K562 (cell line): Measurements from ENCODE around the gene CKLF. TPM values are rescaled to one million over a fixed set of nuclear protein-coding genes. Genes with fewer than 3 reads are reported as not detected.
A peak's percentile ranks its signal among the peaks of the same experiment; 100 is the strongest.

Experiments used
- ATAC-seq: fragments of 200-7000 bp; cut with Tn5 transposase; 3 replicates; pipeline ENCODE4 v1.9.1; 2020; ENCODE audit warnings: moderate library complexity
- BruUV-seq: library from RNA; stranded (reverse); fragments of 400-500 nt; replicated peaks from 2 replicates; lab custom pipeline; 2021; lab: Mats Ljungman, UMichigan
- CTCF ChIA-PET: fragments of 300-600 bp; formaldehyde crosslinking; extraction: SDS; loops from one replicate; lab custom pipeline; 2021; ENCODE audit warnings: low intra/inter-chr PET ratio; lab: Yijun Ruan, JAX
- POLR2A ChIA-PET: fragments of 300-600, 350-650 bp; sonication (Branson Sonifier 250); formaldehyde crosslinking; extraction: SDS; loops from one replicate; lab custom pipeline; 2021; ENCODE audit warnings: antibody characterized with exemption, inconsistent platforms; lab: Yijun Ruan, JAX
- DNase-seq, 4 experiments: peaks; one replicate each; pipeline versions ENCODE4 v3.0.0 to v3.0.0-alpha.2; 2011 to 2018; ENCODE audit warnings: low spot score in 3 of 4, mixed read lengths in 3 of 4; ENCODE audit errors: extremely low read depth in 1 of 4
- FAIRE-seq: peaks from 2 replicates; lab custom pipeline; 2011; peaks lifted over from hg19 to GRCh38; lab: Jason Lieb, UNC
- H2AFZ ChIP-seq: 2 replicates; pipeline ENCODE4 v1.6.0; 2011; ENCODE audit warnings: low read depth, low read length, control low read depth, inconsistent platforms
- H3K27ac ChIP-seq: fragments of 200-600 bp; 3 replicates; pipeline ENCODE4 v1.8.0; 2011; ENCODE audit warnings: low read depth, mild to moderate bottlenecking, control low read depth, inconsistent platforms, low read length, moderate library complexity, mixed read lengths; ENCODE audit errors: extremely low read depth
- H3K27me3 ChIP-seq, 2 experiments: fragments of 300-600 bp in 1 of 2; 2 replicates in 1 of 2; 3 replicates in 1 of 2; pipeline versions ENCODE4 v1.6.0 to v1.8.0; 2011; ENCODE audit warnings: inconsistent platforms in 2 of 2, low read length in 2 of 2, mild to moderate bottlenecking in 1 of 2, mixed read lengths in 1 of 2, moderate library complexity in 1 of 2; ENCODE audit not compliant: control insufficient read depth in 2 of 2, insufficient read depth in 2 of 2
- H3K36me3 ChIP-seq: fragments of 300-600 bp; 3 replicates; pipeline ENCODE4 v1.8.0; 2011; ENCODE audit warnings: mild to moderate bottlenecking, low read length, inconsistent platforms; ENCODE audit not compliant: control insufficient read depth, insufficient read depth
- H3K4me1 ChIP-seq, 2 experiments: fragments of 200-600 bp in 1 of 2; replicated peaks in 1 of 2; 2 replicates in 1 of 2; 3 replicates in 1 of 2; pipeline versions ENCODE4 v1.5.1 to v1.8.0; 2011; ENCODE audit warnings: inconsistent platforms in 2 of 2, low read length in 2 of 2, mild to moderate bottlenecking in 1 of 2, mixed read lengths in 1 of 2, moderate library complexity in 1 of 2; ENCODE audit not compliant: control insufficient read depth in 2 of 2, insufficient read depth in 2 of 2
- H3K4me2 ChIP-seq: 2 replicates; pipeline ENCODE4 v1.6.1; 2011; ENCODE audit warnings: low read length, control low read depth, inconsistent platforms, mixed read lengths; ENCODE audit not compliant: insufficient read depth
- H3K4me3 ChIP-seq: fragments of 200-600 bp; sonication (generic), shearing (Covaris generic); 2 replicates; pipeline ENCODE4 v1.5.1; 2016; ENCODE audit warnings: control low read depth, inconsistent platforms
- H3K79me2 ChIP-seq: fragments of 200-600 bp; 3 replicates; pipeline ENCODE4 v1.8.0; 2011; ENCODE audit warnings: low read length, inconsistent platforms; ENCODE audit not compliant: control insufficient read depth, insufficient read depth
- H3K9ac ChIP-seq, 2 experiments: 2 replicates each; pipeline versions ENCODE4 v1.6.0 to v1.6.1; 2011; ENCODE audit warnings: low read depth in 2 of 2, low read length in 2 of 2, control low read depth in 1 of 2, inconsistent platforms in 1 of 2, mild to moderate bottlenecking in 1 of 2, mixed read lengths in 1 of 2; ENCODE audit not compliant: insufficient read depth in 1 of 2
- H3K9me1 ChIP-seq: one replicate; pipeline ENCODE4 v1.6.0; 2011; ENCODE audit warnings: inconsistent platforms, mild to moderate bottlenecking, low read length, moderate library complexity; ENCODE audit not compliant: control insufficient read depth, insufficient read depth
- H3K9me3 ChIP-seq: replicated peaks from 2 replicates; pipeline ENCODE4 v1.5.1; 2011; ENCODE audit warnings: low read depth, low read length, inconsistent platforms; ENCODE audit not compliant: control insufficient read depth, insufficient read depth
- H4K20me1 ChIP-seq: replicated peaks from 2 replicates; pipeline ENCODE4 v1.6.1; 2011; ENCODE audit warnings: low read length, inconsistent platforms, mixed read lengths; ENCODE audit not compliant: control insufficient read depth, insufficient read depth
- BCOR ChIP-seq: fragments of 450-650 bp; IDR thresholded peaks from 2 replicates; pipeline ENCODE4 v1.6.1; 2016
- ETS2 ChIP-seq: IDR thresholded peaks from 2 replicates; pipeline ENCODE4 v1.6.1; 2016; ENCODE audit warnings: borderline replicate concordance, missing genetic modification characterization, mild to moderate bottlenecking, moderate library complexity, missing compliant biosample characterization; ENCODE audit not compliant: poor library complexity, severe bottlenecking
- FOXA3 ChIP-seq, 2 experiments: fragments of 450-650 bp in 1 of 2; sonication (generic) in 1 of 2; formaldehyde crosslinking; IDR thresholded peaks in 1 of 2; conservative IDR thresholded peaks in 1 of 2; 2 replicates each; pipeline versions ENCODE4 v1.4.0 to v1.8.0; 2020 to 2022; ENCODE audit warnings: mild to moderate bottlenecking in 2 of 2, missing genetic modification reagents in 1 of 2
- GABPB1 ChIP-seq: sonication (generic); formaldehyde crosslinking; IDR thresholded peaks from 2 replicates; pipeline ENCODE4 v1.8.0; 2022; ENCODE audit warnings: mild to moderate bottlenecking, missing genetic modification reagents
- HDAC2 ChIP-seq: fragments of 450-650 bp; IDR thresholded peaks from 2 replicates; pipeline ENCODE4 v1.6.1; 2016; ENCODE audit warnings: mild to moderate bottlenecking
- HDGF ChIP-seq: fragments of 450-650 bp; IDR thresholded peaks from 2 replicates; pipeline ENCODE4 v1.6.1; 2016
- IFI16 ChIP-seq: fragments of 250-450 bp; sonication (Bioruptor Pico); IDR thresholded peaks from 2 replicates; pipeline ENCODE4 v2.1.2; 2022; ENCODE audit warnings: mild to moderate bottlenecking, inconsistent platforms
- NFIC ChIP-seq: fragments of 450-650 bp; IDR thresholded peaks from 2 replicates; pipeline ENCODE4 v1.6.1; 2017; ENCODE audit warnings: mild to moderate bottlenecking, inconsistent platforms
- NR1H2 ChIP-seq: sonication (generic); formaldehyde crosslinking; IDR thresholded peaks from 2 replicates; pipeline ENCODE4 v1.4.0; 2020; ENCODE audit warnings: mild to moderate bottlenecking, missing genetic modification reagents
- POLR2A ChIP-seq: fragments of 450-650 bp; conservative IDR thresholded peaks from 2 replicates; pipeline ENCODE4 v1.6.1; 2016
- SRF ChIP-seq, 2 experiments: fragments of 250-450, 450-650 bp in 1 of 2; sonication (Bioruptor Pico) in 1 of 2; sonication (generic) in 1 of 2; formaldehyde crosslinking; IDR thresholded peaks; 2 replicates each; pipeline versions ENCODE4 v1.5.0 to v1.5.1; 2020 to 2022; ENCODE audit warnings: mild to moderate bottlenecking in 1 of 2, missing genetic modification reagents in 1 of 2
- XRCC5 ChIP-seq: fragments of 200-400 bp; formaldehyde crosslinking; IDR thresholded peaks from 2 replicates; pipeline ENCODE4 v1.6.1; 2017; ENCODE audit warnings: low read depth, mild to moderate bottlenecking, low read length
- ZNF263 ChIP-seq: sonication (generic); formaldehyde crosslinking; IDR thresholded peaks from 2 replicates; pipeline ENCODE4 v1.8.0; 2022; ENCODE audit warnings: mild to moderate bottlenecking, missing genetic modification reagents, borderline replicate concordance
- ZNF324 ChIP-seq: fragments of 250-450 bp; sonication (Bioruptor Pico); IDR thresholded peaks from 2 replicates; pipeline ENCODE4 v1.4.0; 2020; ENCODE audit warnings: mild to moderate bottlenecking
- WGBS: fragments of 100-300 bp; shearing (Covaris generic); methylation state at CpG from one replicate; pipeline ENCODE4 v1.1.6; 2016; ENCODE audit warnings: low coverage, mixed read lengths; ENCODE audit not compliant: insufficient coverage; ENCODE audit errors: missing lambda C conversion rate; 5-methylcytosine and 5-hydroxymethylcytosine counted together
- in situ Hi-C: fragments of 300-500 bp; cut with MboI; formaldehyde crosslinking; loops from 4 replicates; pipeline ENCODE4 v1.15.0; 2018; ENCODE audit warnings: inconsistent platforms, mixed read lengths
- intact Hi-C: fragments of 100-400 bp; cut with micrococcal nuclease; formaldehyde crosslinking; loops from 2 replicates; pipeline ENCODE4 v1.14.2; 2022
- polyA plus RNA-seq, 8 experiments: library from polyadenylated mRNA; depleted of rRNA in 4 of 8; stranded (reverse) in 5 of 8; unstranded in 3 of 8; fragments of >200 nt; fragmentation: Nextera tagmentation in 2 of 8; fragmentation: Illumina TruSeq in 1 of 8; extraction: Ambion mirVana in 2 of 8; extraction: Trizol in 1 of 8; gene quantifications; 2 replicates each; pipeline versions ENCODE4 v1.2.1 to v1.2.3, GENCODE V29; 2011 to 2014; ENCODE audit warnings: inconsistent platforms in 1 of 8, missing spikeins in 1 of 8
- total RNA-seq, 7 experiments: library from RNA; depleted of rRNA in 6 of 7; stranded (reverse); fragments of >200 nt in 6 of 7; fragmentation: Illumina TruSeq in 2 of 7; extraction: Trizol in 2 of 7; gene quantifications; 2 replicates each; pipeline versions ENCODE4 v1.2.1 to v1.2.3, GENCODE V29; 2011 to 2021; ENCODE audit warnings: low replicate concordance in 1 of 7
- TF ChIP-seq, protein P1 (sequence below): fragments of 450-650 bp; IDR thresholded peaks from 2 replicates; pipeline ENCODE4 v1.6.1; 2016; ENCODE audit warnings: antibody characterized with exemption
- TF ChIP-seq, protein P2 (sequence below): fragments of 200-800 bp; sonication (Bioruptor generic); IDR thresholded peaks from 2 replicates; pipeline ENCODE4 v1.6.1; 2017; ENCODE audit warnings: missing genetic modification characterization, missing compliant biosample characterization
- TF ChIP-seq, protein P3 (sequence below): fragments of 250-450 bp; sonication (Bioruptor Pico); IDR thresholded peaks from 2 replicates; pipeline ENCODE4 v1.5.0; 2021

Gene CKLF
- total and polyA plus RNA-seq, 9 of the 15 experiments (the other 6 are each of a cell fraction or from before 2014, with no cell fraction given): 84.8 to 322 (median 118) TPM

DNA sequence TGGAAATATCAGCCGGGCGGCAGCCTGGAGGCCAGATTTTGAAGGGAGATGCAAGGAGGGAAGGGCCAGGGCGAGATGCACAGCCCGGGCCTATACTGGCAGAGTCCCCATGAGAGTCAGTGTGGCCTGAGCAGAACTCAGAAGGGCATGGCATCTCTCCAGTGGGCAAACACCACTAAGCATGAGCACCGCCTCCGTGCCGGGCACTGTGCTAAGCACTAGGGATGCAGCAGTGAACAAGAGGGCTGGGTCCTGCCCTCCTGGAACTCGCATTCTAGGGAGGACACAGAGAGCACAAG is 35.9 kb upstream of the CKLF start (continued):
- TF ChIP-seq, protein P1, sequence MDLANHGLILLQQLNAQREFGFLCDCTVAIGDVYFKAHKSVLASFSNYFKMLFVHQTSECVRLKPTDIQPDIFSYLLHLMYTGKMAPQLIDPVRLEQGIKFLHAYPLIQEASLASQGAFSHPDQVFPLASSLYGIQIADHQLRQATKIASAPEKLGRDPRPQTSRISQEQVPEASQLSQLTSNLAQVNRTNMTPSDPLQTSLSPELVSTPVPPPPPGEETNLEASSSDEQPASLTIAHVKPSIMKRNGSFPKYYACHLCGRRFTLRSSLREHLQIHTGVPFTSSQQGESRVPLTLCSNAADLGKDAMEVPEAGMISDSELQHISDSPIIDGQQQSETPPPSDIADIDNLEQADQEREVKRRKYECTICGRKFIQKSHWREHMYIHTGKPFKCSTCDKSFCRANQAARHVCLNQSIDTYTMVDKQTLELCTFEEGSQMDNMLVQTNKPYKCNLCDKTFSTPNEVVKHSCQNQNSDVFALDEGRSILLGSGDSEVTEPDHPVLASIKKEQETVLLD: 0 out of 2 replicates have a peak, but pooled peaks have one; percentile 17
- TF ChIP-seq ZNF263 (CRISPR knock-in tag): 0 out of 2 replicates have a peak, but pooled peaks have one; percentile 22
- peak; percentile 21; the same call in 1 of the 2 replicates for TF ChIP-seq HDGF

DNA sequence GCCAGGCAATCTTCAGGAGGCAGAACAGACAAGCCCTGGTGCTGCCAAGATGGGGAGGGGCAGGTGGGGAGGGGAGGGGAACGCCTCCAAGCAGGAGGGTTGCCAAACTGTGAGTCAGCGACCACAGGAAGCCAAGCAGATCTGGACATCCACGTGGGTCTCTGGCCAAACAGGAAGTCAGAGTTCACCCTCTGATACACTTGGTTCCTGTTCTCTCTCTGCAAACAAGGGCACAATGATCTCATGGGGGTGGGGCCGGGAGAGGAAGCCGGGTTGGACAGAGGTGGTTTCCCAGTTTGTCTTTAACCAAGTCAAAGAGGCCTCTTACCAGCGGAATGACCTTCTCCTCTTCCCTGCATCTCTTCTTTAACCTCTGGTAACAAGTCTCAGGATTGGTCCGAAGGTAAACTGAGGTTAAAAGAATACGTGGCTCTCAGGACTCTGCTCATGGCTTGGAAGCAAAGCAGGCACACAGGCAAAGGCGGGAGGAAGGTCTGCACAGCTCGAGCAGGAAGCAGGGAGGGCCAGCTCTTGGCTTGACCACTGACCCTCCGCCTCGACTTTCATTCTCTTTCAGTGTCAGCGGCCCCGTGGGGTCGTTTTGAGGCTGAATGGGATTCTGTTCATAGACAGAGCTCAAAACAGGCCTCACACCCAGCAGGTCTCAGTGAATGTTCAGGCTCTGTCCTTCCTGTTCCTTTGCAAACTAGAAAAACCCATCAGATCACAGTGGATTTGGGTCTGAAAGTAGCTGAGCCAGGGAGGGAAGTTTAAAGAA is 35.4 kb upstream of the CKLF start:
- DNase-seq (peak; percentile 95 to 98 (median 96)), FAIRE-seq (peak; percentile 100), ATAC-seq (peak; percentile 97)
- peak overlapping the region; percentile 75 for H3K4me2 ChIP-seq
- in situ Hi-C loops: no loop called here
- H3K9ac ChIP-seq: peak overlapping the region; percentile 85 to 92
- peak overlapping the region; percentile 94 for H3K27ac ChIP-seq
- peak overlapping the region; percentile 30 for H3K4me3 ChIP-seq
- no peaks in the 10 kb centered on the region for H3K79me2 ChIP-seq
- no peaks in the 10 kb centered on the region for H3K27me3 ChIP-seq
- H3K9me3 ChIP-seq: no peaks in the 10 kb centered on the region
- ChIA-PET CTCF (interaction anchor here (0.9 kb wide), 1 partner anchor 35 kb away, joined by 3 read pairs; no protein-coding TSS in a partner anchor), POLR2A (interaction anchor here (1.0 kb wide), 1 partner anchor 61 kb away, joined by 3 read pairs; no protein-coding TSS in a partner anchor)
- TSS peak; percentile 99 for BruUV-seq
- WGBS: 2% methylated on average over 14 of the region's 15 CpGs
- intact Hi-C loops: loop anchor here (1.0 to 2.0 kb wide), 3 partner anchors 34 to 111 kb away; partner anchors contain the start of gene TK2
- peaks cover 29 to 35% of the 10 kb centered on the region in 2 experiments for H3K4me1 ChIP-seq
- no peaks in the 10 kb centered on the region for H4K20me1 ChIP-seq
- H3K36me3 ChIP-seq: no peaks in the 10 kb centered on the region; the same call in 2 of the 3 replicates
- peak overlapping the region; percentile 95 for H2AFZ ChIP-seq
- no peaks in the 10 kb centered on the region for H3K9me1 ChIP-seq
- TF ChIP-seq ETS2 (tag) (no peak), FOXA3 (CRISPR knock-in tag; conservative IDR thresholded peaks at IDR 0.05 in 1 of 2, IDR thresholded peaks at IDR 0.05 in 1 of 2) (peak; percentile 90 to 96), ZNF324 (CRISPR knock-in tag) (no peak), NR1H2 (CRISPR knock-in tag) (no peak), IFI16 (CRISPR knock-in tag) (no peak), POLR2A (peak; percentile 86), SRF (CRISPR knock-in tag; IDR thresholded peaks at IDR 0.05) (peak; percentile 71 to 91; a peak in 3 of 4 replicates), BCOR (0 out of 2 replicates have a peak, but pooled peaks have one; percentile 6), GABPB1 (CRISPR knock-in tag) (peak; percentile 86), XRCC5 (peak; percentile 3; the same call in 1 of the 2 replicates), NFIC (peak; percentile 97), HDAC2 (peak; percentile 50)
- TF ChIP-seq, protein P2, sequence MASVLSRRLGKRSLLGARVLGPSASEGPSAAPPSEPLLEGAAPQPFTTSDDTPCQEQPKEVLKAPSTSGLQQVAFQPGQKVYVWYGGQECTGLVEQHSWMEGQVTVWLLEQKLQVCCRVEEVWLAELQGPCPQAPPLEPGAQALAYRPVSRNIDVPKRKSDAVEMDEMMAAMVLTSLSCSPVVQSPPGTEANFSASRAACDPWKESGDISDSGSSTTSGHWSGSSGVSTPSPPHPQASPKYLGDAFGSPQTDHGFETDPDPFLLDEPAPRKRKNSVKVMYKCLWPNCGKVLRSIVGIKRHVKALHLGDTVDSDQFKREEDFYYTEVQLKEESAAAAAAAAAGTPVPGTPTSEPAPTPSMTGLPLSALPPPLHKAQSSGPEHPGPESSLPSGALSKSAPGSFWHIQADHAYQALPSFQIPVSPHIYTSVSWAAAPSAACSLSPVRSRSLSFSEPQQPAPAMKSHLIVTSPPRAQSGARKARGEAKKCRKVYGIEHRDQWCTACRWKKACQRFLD: peak; percentile 70; the same call in 1 of the 2 replicates
- TF ChIP-seq, protein P3, sequence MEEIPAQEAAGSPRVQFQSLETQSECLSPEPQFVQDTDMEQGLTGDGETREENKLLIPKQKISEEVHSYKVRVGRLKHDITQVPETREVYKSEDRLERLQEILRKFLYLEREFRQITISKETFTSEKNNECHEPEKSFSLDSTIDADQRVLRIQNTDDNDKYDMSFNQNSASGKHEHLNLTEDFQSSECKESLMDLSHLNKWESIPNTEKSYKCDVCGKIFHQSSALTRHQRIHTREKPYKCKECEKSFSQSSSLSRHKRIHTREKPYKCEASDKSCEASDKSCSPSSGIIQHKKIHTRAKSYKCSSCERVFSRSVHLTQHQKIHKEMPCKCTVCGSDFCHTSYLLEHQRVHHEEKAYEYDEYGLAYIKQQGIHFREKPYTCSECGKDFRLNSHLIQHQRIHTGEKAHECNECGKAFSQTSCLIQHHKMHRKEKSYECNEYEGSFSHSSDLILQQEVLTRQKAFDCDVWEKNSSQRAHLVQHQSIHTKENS: no peak
